HAP-1 (cell line): ENCODE results near the gene NBEA.

Experiments
- DNase-seq, 2 experiments: peaks; one replicate each; pipeline ENCODE4 v3.0.0-alpha.2; 2016 to 2020; ENCODE audit warnings: low spot score in 2 of 2
- H3K27me3 ChIP-seq: fragments of 250-450 bp; sonication (Bioruptor Pico); 2 replicates; pipeline ENCODE4 v1.5.1; 2020; ENCODE audit warnings: low read depth, mild to moderate bottlenecking, moderate library complexity
- H3K36me3 ChIP-seq: fragments of 250-450 bp; sonication (Bioruptor Pico); replicated peaks from 2 replicates; pipeline ENCODE4 v1.5.1; 2020; ENCODE audit warnings: mild to moderate bottlenecking
- H3K4me1 ChIP-seq: fragments of 250-450 bp; sonication (Bioruptor Pico); 2 replicates; pipeline ENCODE4 v1.5.1; 2020; ENCODE audit warnings: mild to moderate bottlenecking
- H3K4me3 ChIP-seq: fragments of 250-450 bp; sonication (Bioruptor Pico); 2 replicates; pipeline ENCODE4 v1.5.1; 2020; ENCODE audit warnings: mild to moderate bottlenecking, moderate library complexity
- H3K9me3 ChIP-seq: fragments of 250-450 bp; sonication (Bioruptor Pico); 2 replicates; pipeline ENCODE4 v1.5.1; 2020; ENCODE audit warnings: mild to moderate bottlenecking, moderate library complexity
- in situ Hi-C: fragments of 300-500 bp; cut with MboI; formaldehyde crosslinking; loops from 3 replicates; pipeline ENCODE4 v1.14.3; 2020; ENCODE audit warnings: low sequenced_read_pairs, inconsistent platforms, mixed read lengths

NBEA gene

GRCh38 chr13:35499676-35500075 lies 557.6 kb downstream of the NBEA start:
- H3K27me3 ChIP-seq, result no peaks in the 10 kb centered on the region
- DNase-seq, result peak; percentile 54 to 88
- H3K36me3 ChIP-seq, result no peaks in the 10 kb centered on the region
- in situ Hi-C loops, result no loop called here
- H3K4me3 ChIP-seq, result no peak overlapping the region
- H3K4me1 ChIP-seq, result peaks cover 31% of the 10 kb centered on the region
- no peaks in the 10 kb centered on the region for H3K9me3 ChIP-seq

DNA sequence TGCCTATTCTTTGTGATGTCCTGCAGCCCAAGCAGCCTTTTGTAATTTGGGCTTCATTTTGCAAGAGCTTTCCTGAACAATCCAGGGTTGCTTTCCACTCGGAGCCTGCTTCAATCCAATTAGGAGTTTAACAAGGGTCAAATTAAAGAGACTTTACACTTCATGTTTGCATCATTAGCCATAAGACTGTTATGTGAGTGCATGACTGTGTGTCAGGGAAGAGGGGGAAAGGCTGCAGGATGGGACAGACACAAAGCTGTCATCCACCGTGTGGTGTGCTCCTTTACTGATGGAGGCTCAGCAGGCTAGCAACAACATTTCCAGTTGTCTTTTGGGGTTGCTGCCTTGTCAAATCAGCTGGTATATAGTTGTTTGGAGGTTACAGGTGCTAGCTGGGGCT lies 558.1 kb downstream of the NBEA start:
- peaks cover 31% of the 10 kb centered on the region for H3K4me1 ChIP-seq
- in situ Hi-C loops, result no loop called here
- no peaks in the 10 kb centered on the region for H3K36me3 ChIP-seq
- H3K27me3 ChIP-seq, result no peaks in the 10 kb centered on the region
- no peaks in the 10 kb centered on the region for H3K9me3 ChIP-seq
- no peak overlapping the region for H3K4me3 ChIP-seq
- peak in 1 of 2 experiments; percentile 31 for DNase-seq

DNA sequence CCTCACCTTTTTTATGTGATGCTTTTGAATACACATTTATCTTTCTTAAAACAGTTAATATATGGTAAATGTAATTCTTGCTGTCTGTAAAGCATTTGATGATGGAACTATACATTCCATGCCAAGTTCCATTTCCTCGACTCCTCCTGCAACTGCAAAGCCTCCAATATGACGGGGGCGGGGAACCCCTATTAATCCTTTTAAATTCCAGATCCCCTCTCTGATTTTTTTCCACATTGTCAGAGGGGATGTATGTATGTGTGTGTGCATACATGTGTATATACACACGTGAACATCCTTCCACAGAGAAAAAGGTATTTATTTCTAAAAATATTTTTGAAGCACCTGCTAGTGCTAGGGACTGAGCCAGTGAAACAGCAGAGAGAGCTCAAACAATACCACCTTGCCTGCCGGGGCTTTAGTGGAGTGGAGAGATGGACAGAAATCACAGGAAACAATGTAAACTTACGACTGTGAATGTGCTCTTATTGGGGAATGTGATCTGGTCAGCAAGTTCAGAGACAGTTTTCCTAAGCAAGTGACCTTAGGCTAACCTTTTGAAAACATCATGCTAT lies 559.7 kb downstream of the NBEA start:
- Histone ChIP-seq H3K4me3 (no peak overlapping the region), H3K9me3 (no peaks in the 10 kb centered on the region), H3K27me3 (no peaks in the 10 kb centered on the region), H3K36me3 (no peaks in the 10 kb centered on the region), H3K4me1 (peaks cover 31% of the 10 kb centered on the region)
- in situ Hi-C loops, result no loop called here
- DNase-seq, result no peak

GRCh38 chr13:35502456-35502855 lies 560.4 kb downstream of the NBEA start:
- Histone ChIP-seq H3K27me3 (no peaks in the 10 kb centered on the region), H3K4me3 (no peak overlapping the region), H3K36me3 (no peaks in the 10 kb centered on the region), H3K9me3 (no peaks in the 10 kb centered on the region), H3K4me1 (peaks cover 31% of the 10 kb centered on the region)
- in situ Hi-C loops, result no loop called here
- DNase-seq, result no peak

GRCh38 chr13:35512271-35512920 lies 570.3 kb downstream of the NBEA start:
- H3K36me3 ChIP-seq, result no peaks in the 10 kb centered on the region
- peaks cover 12% of the 10 kb centered on the region for H3K4me1 ChIP-seq
- no peaks in the 10 kb centered on the region for H3K9me3 ChIP-seq
- no peak for DNase-seq
- H3K27me3 ChIP-seq, result 0 out of 2 replicates have a peak, but pooled peaks cover 2% of the 10 kb centered on the region
- in situ Hi-C loops, result no loop called here
- H3K4me3 ChIP-seq, result no peak overlapping the region

DNA sequence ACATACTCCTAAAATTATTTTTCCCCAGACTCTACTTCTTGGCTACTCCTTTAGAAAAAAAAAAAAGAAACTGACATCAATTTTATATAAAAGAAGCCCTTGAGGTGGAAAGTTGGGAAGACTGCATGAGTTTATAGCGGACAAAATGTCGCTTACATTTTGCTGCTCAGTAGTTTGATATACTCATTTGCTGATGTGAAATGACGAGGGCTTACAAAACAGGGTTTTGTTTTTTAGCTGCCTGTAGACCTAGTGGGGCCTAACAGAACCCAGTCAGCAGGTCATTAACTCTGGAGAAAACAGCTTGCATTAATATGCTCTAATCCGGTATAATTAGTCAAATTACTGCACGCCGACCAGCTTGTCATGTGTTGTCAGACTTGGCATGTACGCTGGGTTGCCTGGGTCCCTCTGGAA lies 572.0 kb downstream of the NBEA start:
- Histone ChIP-seq H3K36me3 (no peaks in the 10 kb centered on the region), H3K27me3 (0 out of 2 replicates have a peak, but pooled peaks cover 2% of the 10 kb centered on the region), H3K4me3 (no peak overlapping the region), H3K4me1 (peaks cover 12% of the 10 kb centered on the region), H3K9me3 (no peaks in the 10 kb centered on the region)
- in situ Hi-C loops, result no loop called here
- no peak for DNase-seq

DNA sequence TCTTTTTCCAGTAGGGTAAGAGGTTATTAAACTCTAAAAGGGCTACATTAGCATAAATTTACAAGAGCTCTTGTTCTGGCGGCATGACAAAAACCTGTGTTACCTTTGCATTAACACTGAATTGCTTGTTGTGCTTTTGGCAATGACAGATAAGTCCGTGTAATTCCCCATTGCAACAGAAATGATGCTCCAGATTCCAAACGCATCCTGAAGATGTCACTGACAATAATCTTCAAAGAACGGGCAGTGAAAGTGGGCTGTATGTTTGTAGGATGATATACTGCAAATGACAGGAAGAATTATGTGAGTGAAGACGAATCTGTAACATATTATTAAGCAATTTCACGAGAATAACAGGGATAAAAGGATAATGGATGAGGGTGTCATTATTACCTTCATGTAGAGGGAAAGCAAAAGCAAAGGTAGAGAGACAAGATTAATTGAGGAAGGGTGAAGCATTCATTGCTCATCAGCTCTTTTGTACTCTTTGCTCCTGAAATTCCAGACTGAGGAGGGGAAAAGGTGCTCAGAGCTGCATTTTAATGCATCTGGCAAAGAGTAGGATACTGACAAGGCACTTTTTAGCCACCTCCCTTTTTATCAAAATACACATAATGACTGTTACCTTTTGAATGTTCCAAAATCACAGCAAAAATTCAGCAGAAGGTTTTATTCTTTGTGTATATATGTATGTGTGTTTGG lies 572.9 kb downstream of the NBEA start:
- H3K9me3 ChIP-seq, result no peaks in the 10 kb centered on the region
- H3K27me3 ChIP-seq, result 0 out of 2 replicates have a peak, but pooled peaks cover 2% of the 10 kb centered on the region
- H3K36me3 ChIP-seq, result no peaks in the 10 kb centered on the region
- in situ Hi-C loops, result no loop called here
- no peak overlapping the region for H3K4me3 ChIP-seq
- DNase-seq, result peak; percentile 33 to 74
- peaks cover 12% of the 10 kb centered on the region for H3K4me1 ChIP-seq

- DNase-seq, result no peak
- Histone ChIP-seq H3K4me1 (peaks cover 12% of the 10 kb centered on the region), H3K36me3 (no peaks in the 10 kb centered on the region), H3K27me3 (0 out of 2 replicates have a peak, but pooled peaks cover 2% of the 10 kb centered on the region), H3K4me3 (no peak overlapping the region), H3K9me3 (no peaks in the 10 kb centered on the region)
- in situ Hi-C loops, result no loop called here
Measured at GRCh38 chr13:35518337-35518946, 576.4 kb downstream of the NBEA start.

DNA sequence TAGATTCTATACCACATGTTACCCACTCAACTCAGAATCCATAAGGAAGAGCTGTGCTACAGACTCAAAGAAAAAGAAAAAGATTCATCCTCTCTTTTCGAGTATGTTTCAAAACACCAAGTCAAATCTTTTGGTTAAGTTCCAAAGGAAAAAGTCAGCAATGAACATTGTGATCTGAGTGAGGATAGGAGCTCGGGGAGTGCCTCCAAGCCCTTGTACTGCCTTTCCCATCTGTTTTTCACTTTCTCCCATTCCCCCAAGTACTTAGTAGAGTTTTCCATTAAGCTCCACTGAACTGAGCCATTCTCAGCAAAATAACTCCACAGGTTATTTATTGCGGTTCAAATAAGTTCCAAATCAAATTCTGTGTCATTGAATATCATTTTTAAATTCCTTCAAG lies 582.1 kb downstream of the NBEA start:
- H3K27me3 ChIP-seq, result no peaks in the 10 kb centered on the region
- H3K9me3 ChIP-seq, result no peaks in the 10 kb centered on the region
- no peak for DNase-seq
- in situ Hi-C loops, result no loop called here
- no peaks in the 10 kb centered on the region for H3K36me3 ChIP-seq
- no peaks in the 10 kb centered on the region for H3K4me1 ChIP-seq
- H3K4me3 ChIP-seq, result no peak overlapping the region

DNA sequence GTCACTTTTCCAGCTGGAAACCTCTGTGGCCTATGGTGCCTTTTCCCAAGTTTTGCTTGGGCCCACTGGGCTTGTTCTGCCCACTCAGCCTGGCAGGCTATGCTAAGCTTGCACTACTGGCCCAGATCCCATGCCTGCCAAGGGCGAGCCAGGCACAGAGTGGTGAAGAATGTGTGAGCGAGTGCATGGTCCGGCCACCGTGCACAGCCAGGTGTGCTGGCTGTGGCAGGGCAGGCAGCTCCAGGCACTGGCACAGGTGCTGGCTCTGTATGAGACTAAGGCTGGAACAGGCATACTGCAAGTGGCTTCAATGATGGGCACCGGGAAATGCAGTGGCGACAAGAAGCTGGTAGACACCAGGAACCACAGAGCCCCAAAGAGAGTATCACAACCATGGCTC lies 584.5 kb downstream of the NBEA start:
- DNase-seq, result no peak
- Histone ChIP-seq H3K4me3 (no peak overlapping the region), H3K36me3 (no peaks in the 10 kb centered on the region), H3K27me3 (no peaks in the 10 kb centered on the region), H3K4me1 (no peaks in the 10 kb centered on the region), H3K9me3 (no peaks in the 10 kb centered on the region)
- in situ Hi-C loops, result no loop called here

- DNase-seq, result no peak
- no peak overlapping the region for H3K4me3 ChIP-seq
- no peaks in the 10 kb centered on the region for H3K9me3 ChIP-seq
- in situ Hi-C loops, result no loop called here
- H3K4me1 ChIP-seq, result no peaks in the 10 kb centered on the region
- no peaks in the 10 kb centered on the region for H3K36me3 ChIP-seq
- no peaks in the 10 kb centered on the region for H3K27me3 ChIP-seq
Measured at GRCh38 chr13:35527451-35527850, 585.4 kb downstream of the NBEA start.

DNA sequence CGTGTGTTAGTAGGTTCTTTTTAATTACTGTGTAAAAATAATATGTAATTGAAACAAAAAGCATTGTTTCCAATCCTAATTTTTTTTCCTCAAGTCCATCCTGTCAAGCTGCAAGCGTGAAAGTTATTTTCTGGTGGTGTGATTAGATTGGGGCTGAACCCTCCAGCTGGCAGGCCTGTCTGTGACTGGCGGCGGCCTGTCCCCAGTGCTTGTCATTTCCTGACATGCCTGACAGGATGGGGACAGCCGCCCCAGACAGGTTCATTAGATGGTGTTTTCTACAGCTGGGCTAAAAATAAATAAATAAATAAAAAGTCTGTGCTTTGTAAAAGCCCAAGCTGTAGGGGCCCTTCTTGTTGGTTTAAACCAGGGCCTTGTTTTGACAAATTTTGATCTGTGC lies 588.1 kb downstream of the NBEA start:
- in situ Hi-C loops, result no loop called here
- no peaks in the 10 kb centered on the region for H3K4me1 ChIP-seq
- no peaks in the 10 kb centered on the region for H3K9me3 ChIP-seq
- no peaks in the 10 kb centered on the region for H3K36me3 ChIP-seq
- H3K27me3 ChIP-seq, result no peaks in the 10 kb centered on the region
- no peak for DNase-seq
- H3K4me3 ChIP-seq, result no peak overlapping the region

DNA sequence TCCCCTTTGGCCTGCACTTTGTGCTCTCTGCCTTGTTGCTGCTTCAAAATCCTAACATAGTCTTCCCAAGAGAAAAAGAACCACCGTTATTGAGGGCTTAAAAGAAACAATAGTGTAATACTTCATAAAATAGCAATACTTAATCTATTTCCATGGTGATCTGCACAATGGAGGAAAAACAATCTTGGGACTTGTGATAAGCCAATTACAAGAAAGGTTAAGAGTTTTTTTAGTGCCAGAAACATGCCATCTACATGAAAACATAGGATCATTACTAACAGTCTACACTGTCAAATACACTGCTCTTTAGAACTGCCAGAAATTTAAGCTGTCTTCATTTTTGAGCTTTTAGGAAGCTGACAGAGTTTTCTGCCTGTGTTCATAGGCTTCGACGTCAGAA lies 588.5 kb downstream of the NBEA start:
- in situ Hi-C loops, result no loop called here
- no peaks in the 10 kb centered on the region for H3K36me3 ChIP-seq
- no peaks in the 10 kb centered on the region for H3K4me1 ChIP-seq
- H3K9me3 ChIP-seq, result no peaks in the 10 kb centered on the region
- H3K27me3 ChIP-seq, result no peaks in the 10 kb centered on the region
- no peak for DNase-seq
- H3K4me3 ChIP-seq, result no peak overlapping the region

DNA sequence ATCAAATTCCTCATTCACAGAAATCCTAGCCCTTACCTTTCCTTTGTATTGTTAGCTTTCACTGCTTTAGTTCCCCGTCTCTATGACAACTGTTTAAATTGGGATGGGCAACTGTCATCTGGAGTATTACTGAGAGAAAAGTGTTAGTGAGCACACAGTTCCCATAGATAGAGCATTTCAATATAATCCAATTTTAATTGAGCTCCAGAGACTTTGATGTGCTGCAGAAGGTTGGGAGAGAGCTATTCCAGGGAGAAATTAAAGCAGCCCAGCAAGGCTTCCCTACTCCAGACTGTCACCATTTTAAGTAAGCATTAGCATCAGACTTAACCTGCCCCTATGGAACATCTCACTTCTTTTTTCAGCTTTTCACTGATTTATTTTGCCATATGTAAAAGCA lies 589.5 kb downstream of the NBEA start:
- in situ Hi-C loops, result no loop called here
- Histone ChIP-seq H3K4me3 (no peak overlapping the region), H3K4me1 (no peaks in the 10 kb centered on the region)

More for the DNA sequence above, 589.5 kb downstream of the NBEA start:
- H3K36me3 ChIP-seq, result no peaks in the 10 kb centered on the region
- no peaks in the 10 kb centered on the region for H3K27me3 ChIP-seq
- no peak for DNase-seq
- H3K9me3 ChIP-seq, result no peaks in the 10 kb centered on the region
